Measurements from ENCODE around the gene PAF1. TPM values are rescaled to one million over a fixed set of nuclear protein-coding genes. Genes with fewer than 3 reads are reported as not detected.

Gene PAF1
- total RNA-seq, 4 donors from 2014 or later, result 32.8 to 48.0 (median 44.0) TPM

- peaks cover 0 to 43% (median 19%) of the 10 kb centered on the region in 3 donors for H3K4me1 ChIP-seq
- no peak for TF ChIP-seq POLR2AphosphoS5 (IDR thresholded peaks at IDR 0.05)
- no peak for TF ChIP-seq EP300 (IDR thresholded peaks at IDR 0.05)
- TF ChIP-seq, protein P1, sequence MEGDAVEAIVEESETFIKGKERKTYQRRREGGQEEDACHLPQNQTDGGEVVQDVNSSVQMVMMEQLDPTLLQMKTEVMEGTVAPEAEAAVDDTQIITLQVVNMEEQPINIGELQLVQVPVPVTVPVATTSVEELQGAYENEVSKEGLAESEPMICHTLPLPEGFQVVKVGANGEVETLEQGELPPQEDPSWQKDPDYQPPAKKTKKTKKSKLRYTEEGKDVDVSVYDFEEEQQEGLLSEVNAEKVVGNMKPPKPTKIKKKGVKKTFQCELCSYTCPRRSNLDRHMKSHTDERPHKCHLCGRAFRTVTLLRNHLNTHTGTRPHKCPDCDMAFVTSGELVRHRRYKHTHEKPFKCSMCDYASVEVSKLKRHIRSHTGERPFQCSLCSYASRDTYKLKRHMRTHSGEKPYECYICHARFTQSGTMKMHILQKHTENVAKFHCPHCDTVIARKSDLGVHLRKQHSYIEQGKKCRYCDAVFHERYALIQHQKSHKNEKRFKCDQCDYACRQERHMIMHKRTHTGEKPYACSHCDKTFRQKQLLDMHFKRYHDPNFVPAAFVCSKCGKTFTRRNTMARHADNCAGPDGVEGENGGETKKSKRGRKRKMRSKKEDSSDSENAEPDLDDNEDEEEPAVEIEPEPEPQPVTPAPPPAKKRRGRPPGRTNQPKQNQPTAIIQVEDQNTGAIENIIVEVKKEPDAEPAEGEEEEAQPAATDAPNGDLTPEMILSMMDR (IDR thresholded peaks at IDR 0.05), result no peak
- H3K27ac ChIP-seq, result peak overlapping the region in 1 of 4 donors; percentile 100
- H3K36me3 ChIP-seq, result peaks cover 0 to 66% of the 10 kb centered on the region in 2 donors
- no peaks in the 10 kb centered on the region for H3K27me3 ChIP-seq
- no peak for ATAC-seq
- H3K9me3 ChIP-seq, result no peaks in the 10 kb centered on the region
- 83% methylated on average over 1 of the region's 30 CpGs; no CpG with 5 or more reads in 1 of the 2 donors for WGBS, 2 donors (ENCODE audit: low coverage in 1 of 2)
- H3K4me3 ChIP-seq, result no peak overlapping the region
Observed at GRCh38 chr19:39417463-39418181, 26.7 kb upstream of the PAF1 start.

GRCh38 chr19:39416152-39417120 is 25.5 kb upstream of the PAF1 start:
- Histone ChIP-seq H3K9me3 (no peaks in the 10 kb centered on the region), H3K36me3 (peaks cover 0 to 55% of the 10 kb centered on the region in 2 donors), H3K27ac (peak overlapping the region in 3 of 4 donors; percentile 99 to 100 (median 99)), H3K4me3 (peak overlapping the region in 1 of 2 donors; percentile 90), H3K27me3 (no peaks in the 10 kb centered on the region), H3K4me1 (peaks cover 0 to 47% (median 19%) of the 10 kb centered on the region in 3 donors)
- TF ChIP-seq EP300 (IDR thresholded peaks at IDR 0.05) (no peak), POLR2AphosphoS5 (IDR thresholded peaks at IDR 0.05) (no peak), POLR2A (IDR thresholded peaks at IDR 0.05) (no peak)
- TF ChIP-seq, protein P1 (IDR thresholded peaks at IDR 0.05), result no peak
- no peak for ATAC-seq
- 37 to 82% methylated on average over 2 to 5 of the region's 27 CpGs for WGBS, 2 donors (ENCODE audit: low coverage in 1 of 2)

DNA sequence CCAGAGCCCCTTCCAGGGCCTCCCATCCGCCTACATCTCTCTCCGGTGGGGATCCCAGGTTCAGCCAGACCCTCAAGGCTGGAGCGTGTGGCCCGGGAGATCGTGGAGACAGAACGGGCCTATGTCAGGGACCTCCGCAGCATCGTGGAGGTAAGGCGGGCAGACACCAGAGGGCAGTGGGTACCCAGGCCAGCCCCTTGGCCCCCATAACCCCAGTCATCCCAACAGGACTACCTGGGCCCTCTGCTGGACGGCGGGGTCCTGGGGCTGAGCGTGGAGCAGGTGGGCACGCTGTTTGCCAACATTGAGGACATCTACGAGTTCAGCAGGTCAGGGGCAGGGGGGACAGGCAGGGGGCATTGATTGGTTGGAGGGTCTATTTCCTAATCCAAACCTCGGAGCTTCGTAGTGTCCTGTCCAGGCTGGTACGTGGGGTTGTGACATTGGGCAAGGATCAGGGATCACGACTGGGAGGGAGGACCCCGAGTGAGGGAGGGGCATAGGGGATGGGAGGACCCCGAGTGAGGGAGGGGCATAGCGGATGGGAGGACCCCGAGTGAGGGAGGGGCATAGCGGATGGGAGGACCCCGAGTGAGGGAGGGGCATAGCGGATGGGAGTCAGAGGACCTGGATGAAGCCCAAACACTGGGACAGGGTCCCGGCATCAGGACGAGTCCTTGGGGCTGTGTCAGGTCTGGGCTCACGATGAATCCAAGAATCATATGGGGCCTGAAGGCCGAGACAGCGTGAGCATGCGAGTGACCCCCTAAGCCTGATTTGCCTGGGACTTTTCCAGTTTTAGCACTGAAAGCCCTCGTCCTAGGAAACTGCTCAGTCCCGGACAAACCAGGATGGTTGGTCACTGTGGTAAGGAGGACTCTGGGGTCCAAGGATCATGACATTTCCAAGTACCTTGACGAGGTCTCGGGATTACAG is 24.5 kb upstream of the PAF1 start:
- ATAC-seq, result no peak
- Histone ChIP-seq H3K36me3 (peaks cover 0 to 44% of the 10 kb centered on the region in 2 donors), H3K27ac (peak overlapping the region in 3 of 4 donors; percentile 99 to 100 (median 99)), H3K4me1 (peaks cover 0 to 57% (median 24%) of the 10 kb centered on the region in 3 donors), H3K9me3 (no peaks in the 10 kb centered on the region), H3K4me3 (peak overlapping the region in 1 of 2 donors; percentile 90), H3K27me3 (no peaks in the 10 kb centered on the region)
- 36 to 38% methylated on average over 10 of the region's 35 CpGs for WGBS, 2 donors (ENCODE audit: low coverage in 1 of 2)
- TF ChIP-seq, protein P1 (IDR thresholded peaks at IDR 0.05), result no peak
- no peak for TF ChIP-seq POLR2A (IDR thresholded peaks at IDR 0.05)
- no peak for TF ChIP-seq EP300 (IDR thresholded peaks at IDR 0.05)
- TF ChIP-seq POLR2AphosphoS5 (IDR thresholded peaks at IDR 0.05), result no peak

GRCh38 chr19:39413911-39414608 is 23.2 kb upstream of the PAF1 start:
- no peak for ATAC-seq
- H3K4me1 ChIP-seq, result peaks cover 0 to 64% (median 24%) of the 10 kb centered on the region in 3 donors
- no peaks in the 10 kb centered on the region for H3K9me3 ChIP-seq
- H3K36me3 ChIP-seq, result peaks cover 0 to 31% of the 10 kb centered on the region in 2 donors
- WGBS, 2 donors (ENCODE audit: low coverage in 1 of 2), result 67 to 86% methylated on average over 1 of the region's 18 CpGs
- H3K4me3 ChIP-seq, result peak overlapping the region; percentile 85 to 90
- no peak for TF ChIP-seq EP300 (IDR thresholded peaks at IDR 0.05)
- TF ChIP-seq POLR2A (IDR thresholded peaks at IDR 0.05), result no peak
- TF ChIP-seq, protein P1 (IDR thresholded peaks at IDR 0.05), result no peak
- TF ChIP-seq POLR2AphosphoS5 (IDR thresholded peaks at IDR 0.05), result no peak
- H3K27me3 ChIP-seq, result no peaks in the 10 kb centered on the region
- peak overlapping the region; percentile 96 to 100 (median 99) for H3K27ac ChIP-seq

All from gastroesophageal sphincter (tissue), 4 donors.